ENCODE data around the gene ALKBH5. TPM values are rescaled to one million over a fixed set of nuclear protein-coding genes. Genes with fewer than 3 reads are reported as not detected.

ALKBH5 gene
- total and polyA plus RNA-seq, 2 donors (not counting 1 experiment from before 2014, with no cell fraction given), result 70.3 to 103 TPM

DNA sequence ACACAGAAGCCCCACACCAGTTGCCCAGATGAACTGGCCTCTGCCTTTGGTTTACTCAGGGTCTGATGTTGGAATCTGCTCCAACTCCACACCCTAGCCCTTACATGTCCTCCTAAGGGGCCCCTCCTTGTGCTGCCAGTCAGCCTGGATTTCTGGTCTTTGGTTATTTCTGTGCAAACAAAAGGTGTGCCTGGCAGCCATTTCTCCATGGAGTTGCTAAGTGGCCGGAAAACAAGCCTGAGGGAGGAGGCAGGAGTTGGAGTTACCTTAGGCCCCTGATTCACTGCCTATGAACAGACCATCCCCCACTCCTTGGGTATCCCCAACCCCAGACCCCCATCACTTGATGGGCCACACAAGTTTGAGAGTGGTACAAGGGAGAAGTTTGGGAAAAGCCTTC, 4.4 kb upstream of the ALKBH5 start:
- no peak for DNase-seq (ENCODE audit: low read depth in 2 of 2)
- Histone ChIP-seq H3K79me2 (ENCODE audit: control insufficient read depth, insufficient read depth, low read length) (peaks cover 3% of the 10 kb centered on the region), H3K27ac (ENCODE audit: insufficient read depth, low read length) (no peak overlapping the region), H3K36me3 (ENCODE audit: control insufficient read depth, insufficient read depth, low read length) (no peaks in the 10 kb centered on the region), H3K27me3 (ENCODE audit: control insufficient read depth, insufficient read depth, low read length) (no peaks in the 10 kb centered on the region), H3K9ac (ENCODE audit: insufficient read depth, low read length) (no peak overlapping the region), H3K4me1 (ENCODE audit: control insufficient read depth, extremely low read depth, insufficient read depth, low read length) (peaks cover 5% of the 10 kb centered on the region), H3K9me3 (ENCODE audit: control insufficient read depth, insufficient read depth, low read depth, low read length) (no peaks in the 10 kb centered on the region), H2AFZ (ENCODE audit: low read length) (no peak overlapping the region), H3K4me2 (ENCODE audit: extremely low read depth, insufficient read depth, low read length) (no peak overlapping the region), H3K4me3 (replicated peaks in 1 of 4; ENCODE audit: control extremely low read depth in 1 of 4, insufficient read depth in 1 of 4, low read depth in 3 of 4, low read length in 4 of 4) (no peak overlapping the region), H4K20me1 (ENCODE audit: control insufficient read depth, extremely low read depth, insufficient read depth, low read length) (no peaks in the 10 kb centered on the region)
- TF ChIP-seq CTCF (conservative IDR thresholded peaks at IDR 0.05 in 1 of 2, IDR thresholded peaks at IDR 0.05 in 1 of 2; ENCODE audit: low read depth in 1 of 2, low read length in 2 of 2), result no peak
- no peak for TF ChIP-seq EZH2 (IDR thresholded peaks at IDR 0.05; ENCODE audit: low read length, missing control alignments)

- TF ChIP-seq CTCF (conservative IDR thresholded peaks at IDR 0.05 in 1 of 2, IDR thresholded peaks at IDR 0.05 in 1 of 2; ENCODE audit: low read depth in 1 of 2, low read length in 2 of 2), result no peak
- TF ChIP-seq EZH2 (IDR thresholded peaks at IDR 0.05; ENCODE audit: low read length, missing control alignments), result no peak
- Histone ChIP-seq H3K27me3 (ENCODE audit: control insufficient read depth, insufficient read depth, low read length) (no peaks in the 10 kb centered on the region), H3K4me1 (ENCODE audit: control insufficient read depth, extremely low read depth, insufficient read depth, low read length) (peaks cover 5% of the 10 kb centered on the region), H3K36me3 (ENCODE audit: control insufficient read depth, insufficient read depth, low read length) (no peaks in the 10 kb centered on the region), H3K9ac (ENCODE audit: insufficient read depth, low read length) (no peak overlapping the region), H4K20me1 (ENCODE audit: control insufficient read depth, extremely low read depth, insufficient read depth, low read length) (no peaks in the 10 kb centered on the region), H2AFZ (ENCODE audit: low read length) (no peak overlapping the region), H3K4me3 (replicated peaks in 1 of 4; ENCODE audit: control extremely low read depth in 1 of 4, insufficient read depth in 1 of 4, low read depth in 3 of 4, low read length in 4 of 4) (no peak overlapping the region), H3K79me2 (ENCODE audit: control insufficient read depth, insufficient read depth, low read length) (peaks cover 9% of the 10 kb centered on the region), H3K27ac (ENCODE audit: insufficient read depth, low read length) (no peak overlapping the region), H3K9me3 (ENCODE audit: control insufficient read depth, insufficient read depth, low read depth, low read length) (no peaks in the 10 kb centered on the region), H3K4me2 (ENCODE audit: extremely low read depth, insufficient read depth, low read length) (no peak overlapping the region)
- peak in 1 of 2 donors; percentile 53 for DNase-seq (ENCODE audit: low read depth in 2 of 2)
These were observed 3.8 kb upstream of the ALKBH5 start for GRCh38 chr17:18179804-18180203.

GRCh38 chr17:18181358-18181757, 2.3 kb upstream of the ALKBH5 start:
- Histone ChIP-seq H3K27ac (ENCODE audit: insufficient read depth, low read length) (no peak overlapping the region), H3K4me3 (replicated peaks in 1 of 4; ENCODE audit: control extremely low read depth in 1 of 4, insufficient read depth in 1 of 4, low read depth in 3 of 4, low read length in 4 of 4) (no peak overlapping the region), H3K36me3 (ENCODE audit: control insufficient read depth, insufficient read depth, low read length) (peaks cover 2% of the 10 kb centered on the region), H3K4me1 (ENCODE audit: control insufficient read depth, extremely low read depth, insufficient read depth, low read length) (peaks cover 8% of the 10 kb centered on the region), H3K79me2 (ENCODE audit: control insufficient read depth, insufficient read depth, low read length) (peaks cover 25% of the 10 kb centered on the region), H4K20me1 (ENCODE audit: control insufficient read depth, extremely low read depth, insufficient read depth, low read length) (peaks cover 2% of the 10 kb centered on the region), H3K9me3 (ENCODE audit: control insufficient read depth, insufficient read depth, low read depth, low read length) (no peaks in the 10 kb centered on the region), H3K9ac (ENCODE audit: insufficient read depth, low read length) (no peak overlapping the region), H3K27me3 (ENCODE audit: control insufficient read depth, insufficient read depth, low read length) (no peaks in the 10 kb centered on the region), H2AFZ (ENCODE audit: low read length) (no peak overlapping the region), H3K4me2 (ENCODE audit: extremely low read depth, insufficient read depth, low read length) (no peak overlapping the region)
- TF ChIP-seq CTCF (conservative IDR thresholded peaks at IDR 0.05 in 1 of 2, IDR thresholded peaks at IDR 0.05 in 1 of 2; ENCODE audit: low read depth in 1 of 2, low read length in 2 of 2) (no peak), EZH2 (IDR thresholded peaks at IDR 0.05; ENCODE audit: low read length, missing control alignments) (no peak)
- peak in 1 of 2 donors; percentile 75 for DNase-seq (ENCODE audit: low read depth in 2 of 2)
